OCI-LY3 (cell line): ENCODE results near the gene ADGRG1.

Experiments
- EZH2phosphoT487 ChIP-seq: fragments of 200-600 bp; shearing (Covaris generic); IDR thresholded peaks from 2 replicates; pipeline ENCODE4 v1.6.1; 2018; ENCODE audit warnings: antibody characterized with exemption, mixed run types, low read depth
- TF ChIP-seq, protein P1 (sequence below): fragments of 200-600, 300-600 bp; sonication (generic); IDR thresholded peaks from 2 replicates; pipeline ENCODE4 v1.5.1; 2014; ENCODE audit warnings: antibody characterized with exemption, low read length, low read depth

DNA sequence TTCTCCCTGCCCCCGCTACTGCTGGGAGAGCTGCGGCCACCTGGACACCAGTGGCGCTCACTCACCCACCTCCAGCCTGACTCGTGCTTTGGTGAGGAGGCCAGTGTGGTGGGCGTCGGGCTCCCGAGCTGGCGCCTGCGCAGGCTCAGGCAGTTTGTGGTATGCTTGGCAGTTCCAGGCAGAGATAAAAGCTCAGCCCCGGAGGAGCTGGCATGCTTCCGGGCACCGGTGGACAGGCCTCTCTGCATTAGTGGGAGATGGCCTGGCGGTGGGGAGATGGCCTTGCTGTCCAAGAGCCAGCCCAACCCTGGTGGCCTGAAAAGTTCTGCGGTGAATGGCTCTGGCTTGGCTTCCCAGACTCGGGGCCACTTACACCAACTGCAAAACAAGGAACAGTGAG lies 4.1 kb downstream of the ADGRG1 start:
- TF ChIP-seq, protein P1, sequence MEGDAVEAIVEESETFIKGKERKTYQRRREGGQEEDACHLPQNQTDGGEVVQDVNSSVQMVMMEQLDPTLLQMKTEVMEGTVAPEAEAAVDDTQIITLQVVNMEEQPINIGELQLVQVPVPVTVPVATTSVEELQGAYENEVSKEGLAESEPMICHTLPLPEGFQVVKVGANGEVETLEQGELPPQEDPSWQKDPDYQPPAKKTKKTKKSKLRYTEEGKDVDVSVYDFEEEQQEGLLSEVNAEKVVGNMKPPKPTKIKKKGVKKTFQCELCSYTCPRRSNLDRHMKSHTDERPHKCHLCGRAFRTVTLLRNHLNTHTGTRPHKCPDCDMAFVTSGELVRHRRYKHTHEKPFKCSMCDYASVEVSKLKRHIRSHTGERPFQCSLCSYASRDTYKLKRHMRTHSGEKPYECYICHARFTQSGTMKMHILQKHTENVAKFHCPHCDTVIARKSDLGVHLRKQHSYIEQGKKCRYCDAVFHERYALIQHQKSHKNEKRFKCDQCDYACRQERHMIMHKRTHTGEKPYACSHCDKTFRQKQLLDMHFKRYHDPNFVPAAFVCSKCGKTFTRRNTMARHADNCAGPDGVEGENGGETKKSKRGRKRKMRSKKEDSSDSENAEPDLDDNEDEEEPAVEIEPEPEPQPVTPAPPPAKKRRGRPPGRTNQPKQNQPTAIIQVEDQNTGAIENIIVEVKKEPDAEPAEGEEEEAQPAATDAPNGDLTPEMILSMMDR = no peak
- TF ChIP-seq EZH2phosphoT487 = no peak
